ENCODE data around the gene LASP1NB.

LASP1NB gene

GRCh38 chr17:38978180-38978579 is 52.8 kb downstream of the LASP1NB start:
- Histone ChIP-seq H4K5ac (ENCODE audit: insufficient read length, low read depth, low read length) (no peak overlapping the region), H3K4me3 (ENCODE audit: extremely low read depth in 1 of 4, insufficient read depth in 2 of 4, low read depth in 3 of 4, low read length in 4 of 4) (no peak overlapping the region), H4K8ac (ENCODE audit: extremely low read depth, insufficient read depth, low read length) (no peak overlapping the region), H3K36me3 (ENCODE audit: control insufficient read depth in 2 of 4, insufficient read depth in 4 of 4, low read length in 3 of 4) (no peaks in the 10 kb centered on the region; a peak in 1 of 8 replicates), H3K79me2 (ENCODE audit: control insufficient read depth in 1 of 2, insufficient read depth in 2 of 2, low read length in 2 of 2) (no peaks in the 10 kb centered on the region), H3K4me1 (replicated peaks in 1 of 4; ENCODE audit: control insufficient read depth in 3 of 4, insufficient read depth in 4 of 4, low read length in 3 of 4) (no peaks in the 10 kb centered on the region), H3K56ac (replicated peaks; ENCODE audit: insufficient read length, low read depth, low read length) (no peak overlapping the region), H2BK20ac (ENCODE audit: low read length) (no peak overlapping the region), H3K23me2 (ENCODE audit: low read depth, low read length) (no peaks in the 10 kb centered on the region), H3K4me2 (ENCODE audit: insufficient read depth in 1 of 2, low read depth in 2 of 2, low read length in 2 of 2) (no peak overlapping the region), H3K27me3 (replicated peaks in 1 of 4; ENCODE audit: control insufficient read depth in 3 of 4, extremely low read depth in 1 of 4, insufficient read depth in 3 of 4, low read length in 3 of 4) (no peaks in the 10 kb centered on the region), H2BK120ac (replicated peaks; ENCODE audit: low read depth, low read length) (no peak overlapping the region), H3K23ac (ENCODE audit: insufficient read length) (no peak overlapping the region), H4K91ac (replicated peaks; ENCODE audit: insufficient read length, low read length) (no peak overlapping the region), H3K79me1 (ENCODE audit: low read depth, low read length) (no peaks in the 10 kb centered on the region), H4K20me1 (replicated peaks in 1 of 2; ENCODE audit: control insufficient read depth in 1 of 2, insufficient read depth in 2 of 2, low read length in 2 of 2) (no peaks in the 10 kb centered on the region), H3K18ac (ENCODE audit: extremely low read depth, low read length) (no peak overlapping the region), H3K27ac (ENCODE audit: low read depth, low read length) (no peak overlapping the region), H3K4ac (replicated peaks; ENCODE audit: insufficient read length, low read depth, low read length) (no peak overlapping the region), H3K9me3 (ENCODE audit: insufficient read depth in 2 of 2, low read depth in 1 of 2, low read length in 1 of 2) (no peaks in the 10 kb centered on the region), H2AK5ac (ENCODE audit: low read depth, low read length) (no peak overlapping the region), H3K14ac (ENCODE audit: insufficient read length) (no peak overlapping the region), H2BK15ac (ENCODE audit: low read length) (no peak overlapping the region), H2BK5ac (ENCODE audit: low read depth, low read length) (no peak overlapping the region), H3K9ac (replicated peaks in 1 of 4; ENCODE audit: extremely low read depth in 1 of 4, low read depth in 3 of 4, low read length in 3 of 4) (no peak overlapping the region), H2AFZ (ENCODE audit: low read length) (no peak overlapping the region), H2BK12ac (ENCODE audit: low read depth, low read length) (no peak overlapping the region)
- no peak for DNase-seq (ENCODE audit: low read depth in 1 of 2, low spot score in 2 of 2)
- CTCF ChIA-PET (ENCODE audit: partially characterized antibody), result interaction anchor here (0.6 to 3.2 kb wide), 9 partner anchors 18 to 204 kb away, joined by 3 to 10 read pairs (median 4); no protein-coding TSS in a partner anchor
- 89% methylated on average over 4 of the region's 4 CpGs; no CpG with 5 or more reads in 1 of the 2 experiments for WGBS, 2 experiments (ENCODE audit: extremely low coverage in 1 of 2, insufficient coverage in 1 of 2, insufficient read length in 1 of 2, insufficient replicate concordance in 2 of 2, low coverage in 1 of 2, low lambda C conversion rate in 2 of 2, missing lambda C conversion rate in 1 of 2)
- no peak for FAIRE-seq
- POLR2A ChIA-PET (ENCODE audit: partially characterized antibody), result interaction anchor here (0.6 kb wide), 2 partner anchors 9 to 99 kb away, joined by 3 read pairs; no protein-coding TSS in a partner anchor
- TF ChIP-seq CHD1 (IDR thresholded peaks at IDR 0.05; ENCODE audit: low read depth, low read length), result no peak
- no peak for TF ChIP-seq JUN (IDR thresholded peaks at IDR 0.05; ENCODE audit: low read depth, low read length)
- peak; percentile 57; the same call in 1 of the 2 replicates for TF ChIP-seq KDM1A (IDR thresholded peaks at IDR 0.05; ENCODE audit: borderline replicate concordance, low read length)
